HCT116 (cell line): Measurements from ENCODE around the gene USP32. TPM values are rescaled to one million over a fixed set of nuclear protein-coding genes. Genes with fewer than 3 reads are reported as not detected.
"Not testable (repeated sequence)": the region's sequence is repeated elsewhere in the genome, so short reads cannot be mapped to it uniquely, and the experiment has no call there.

ENCODE experiments used
- ATAC-seq: fragments of 200-7000 bp; cut with Tn5 transposase; 2 replicates; pipeline ENCODE4 v1.9.1; 2020; ENCODE audit warnings: mild to moderate bottlenecking, moderate library complexity
- BruUV-seq: library from RNA; stranded (reverse); fragments of 400-500 nt; replicated peaks from 2 replicates; lab custom pipeline; 2021; lab: Mats Ljungman, UMichigan
- CTCF ChIA-PET: fragments of 300-600 bp; sonication (Branson Sonifier 250); formaldehyde crosslinking; loops from one replicate; lab custom pipeline; 2021; ENCODE audit warnings: antibody characterized with exemption; lab: Charles Lee
- POLR2A ChIA-PET: fragments of 300-600, 350-600 bp; sonication (Branson Sonifier 250); formaldehyde crosslinking; loops from one replicate; lab custom pipeline; 2021; ENCODE audit warnings: antibody characterized with exemption; lab: Charles Lee
- RAD21 ChIA-PET, 2 experiments: fragments of 300-600 bp; sonication (Branson Sonifier 250); formaldehyde crosslinking; loops; one replicate each; lab custom pipeline; 2023; ENCODE audit warnings: low total read pairs in 2 of 2; ENCODE audit not compliant: uncharacterized antibody in 2 of 2, unreplicated experiment in 2 of 2, low non-redundant PET in 1 of 2; lab: Charles Lee
- DNase-seq: peaks from one replicate; pipeline ENCODE4 v3.0.0-alpha.2; 2010; ENCODE audit warnings: low read depth, low spot score
- H2AFZ ChIP-seq: fragments of 200-600 bp; shearing (Covaris generic), sonication (generic); 2 replicates; pipeline ENCODE4 v1.6.1; 2017; ENCODE audit warnings: low read depth, mixed run types, mixed read lengths, antibody characterized with exemption, low read length; ENCODE audit not compliant: poor library complexity, severe bottlenecking
- H3K27ac ChIP-seq: 2 replicates; pipeline ENCODE4 v1.5.1; 2012; ENCODE audit warnings: low read depth, low read length
- H3K27me3 ChIP-seq: fragments of 200-600 bp; sonication (generic); 2 replicates; pipeline ENCODE4 v1.6.1; 2016; ENCODE audit warnings: mixed run types, low read length, mixed read lengths; ENCODE audit not compliant: insufficient read depth
- H3K36me3 ChIP-seq, 2 experiments: fragments of 200-500 bp in 1 of 2; fragments of 200-600 bp in 1 of 2; sonication (Bioruptor generic) in 1 of 2; sonication (generic) in 1 of 2; 2 replicates each; pipeline versions ENCODE4 v1.5.1 to v1.6.1; 2014 to 2016; ENCODE audit warnings: low read length in 2 of 2, inconsistent platforms in 1 of 2, mixed read lengths in 1 of 2, mixed run types in 1 of 2; ENCODE audit not compliant: insufficient read depth in 2 of 2, control insufficient read depth in 1 of 2
- H3K4me1 ChIP-seq, 2 experiments: fragments of 200-600 bp in 1 of 2; sonication (generic) in 1 of 2; 2 replicates each; pipeline versions ENCODE4 v1.5.1 to v1.6.1; 2012 to 2017; ENCODE audit warnings: low read length in 2 of 2, inconsistent platforms in 1 of 2, mild to moderate bottlenecking in 1 of 2, mixed read lengths in 1 of 2, mixed run types in 1 of 2, moderate library complexity in 1 of 2; ENCODE audit not compliant: insufficient read depth in 2 of 2, control insufficient read depth in 1 of 2
- H3K4me2 ChIP-seq: fragments of 200-600 bp; sonication (generic); 2 replicates; pipeline ENCODE4 v1.6.1; 2017; ENCODE audit warnings: mixed run types, low read length, mixed read lengths
- H3K4me3 ChIP-seq, 2 experiments: fragments of 200-600 bp in 1 of 2; sonication (generic) in 1 of 2; replicated peaks in 1 of 2; 2 replicates each; pipeline ENCODE4 v1.5.1; 2011 to 2016; ENCODE audit warnings: low read length in 2 of 2, control low read depth in 1 of 2, low read depth in 1 of 2, mild to moderate bottlenecking in 1 of 2, mixed read lengths in 1 of 2, mixed run types in 1 of 2
- H3K79me2 ChIP-seq: fragments of 200-600 bp; sonication (generic); 2 replicates; pipeline ENCODE4 v1.6.1; 2017; ENCODE audit warnings: mild to moderate bottlenecking, mixed run types, low read length, moderate library complexity, mixed read lengths; ENCODE audit not compliant: insufficient read depth
- H3K9ac ChIP-seq: fragments of 200-600 bp; sonication (generic); 2 replicates; pipeline ENCODE4 v1.6.1; 2016; ENCODE audit warnings: low read length, mixed read lengths
- H3K9me2 ChIP-seq: fragments of 200-600 bp; sonication (generic), shearing (Covaris generic); 2 replicates; pipeline ENCODE4 v1.6.1; 2017; ENCODE audit warnings: mixed run types, mild to moderate bottlenecking, moderate library complexity; ENCODE audit not compliant: insufficient read depth
- H3K9me3 ChIP-seq, 2 experiments: fragments of 200-500 bp in 1 of 2; fragments of 200-600 bp in 1 of 2; sonication (Bioruptor generic) in 1 of 2; sonication (generic) in 1 of 2; 2 replicates each; pipeline ENCODE4 v1.6.1; 2014 to 2017; ENCODE audit warnings: low read length in 2 of 2, mixed read lengths in 2 of 2, inconsistent platforms in 1 of 2, low read depth in 1 of 2, mild to moderate bottlenecking in 1 of 2, mixed run types in 1 of 2, moderate library complexity in 1 of 2; ENCODE audit not compliant: control insufficient read depth in 1 of 2, insufficient read depth in 1 of 2
- H4K20me1 ChIP-seq: fragments of 200-600 bp; sonication (generic), shearing (Covaris generic); 2 replicates; pipeline ENCODE4 v1.6.1; 2017; ENCODE audit warnings: mixed run types, mild to moderate bottlenecking, moderate library complexity; ENCODE audit not compliant: insufficient read depth
- CBX3 ChIP-seq: IDR thresholded peaks from 2 replicates; pipeline ENCODE4 v1.6.1; 2012; ENCODE audit warnings: low read depth
- ELF1 ChIP-seq: IDR thresholded peaks from 2 replicates; pipeline ENCODE4 v1.6.1; 2012; ENCODE audit warnings: low read depth, borderline replicate concordance
- EZH2 ChIP-seq: fragments of 200-600 bp; sonication (generic); IDR thresholded peaks from 2 replicates; pipeline ENCODE4 v1.6.1; 2017; ENCODE audit warnings: antibody characterized with exemption, mixed run types
- EZH2phosphoT487 ChIP-seq: fragments of 200-600 bp; IDR thresholded peaks from 2 replicates; pipeline ENCODE4 v1.6.1; 2018; ENCODE audit warnings: antibody characterized with exemption, borderline replicate concordance
- JUND ChIP-seq: IDR thresholded peaks from 2 replicates; pipeline ENCODE4 v1.6.1; 2012
- POLR2AphosphoS5 ChIP-seq: IDR thresholded peaks from 2 replicates; pipeline ENCODE4 v1.6.1; 2011; ENCODE audit warnings: mild to moderate bottlenecking, low read depth, low read length, moderate library complexity
- RAD21 ChIP-seq: IDR thresholded peaks from 2 replicates; pipeline ENCODE4 v1.6.1; 2012; ENCODE audit warnings: low read depth, mild to moderate bottlenecking
- SIN3A ChIP-seq: IDR thresholded peaks from 2 replicates; pipeline ENCODE4 v1.6.1; 2012; ENCODE audit warnings: low read depth
- SP1 ChIP-seq: IDR thresholded peaks from 2 replicates; pipeline ENCODE4 v1.6.1; 2012; ENCODE audit warnings: low read depth
- TCF7L2 ChIP-seq: IDR thresholded peaks from 2 replicates; pipeline ENCODE4 v1.7.0; 2011; ENCODE audit warnings: borderline replicate concordance, inconsistent platforms; ENCODE audit not compliant: insufficient read depth, insufficient read length; ENCODE audit errors: extremely low read depth
- ZFX ChIP-seq: fragments of 450-650 bp; IDR thresholded peaks from 2 replicates; pipeline ENCODE4 v1.6.1; 2017
- ZNF274 ChIP-seq: fragments of 200-500 bp; sonication (Bioruptor generic); IDR thresholded peaks from 2 replicates; pipeline ENCODE4 v1.6.1; 2014; ENCODE audit warnings: mild to moderate bottlenecking, low read depth, low read length, inconsistent platforms
- intact Hi-C: fragments of 100-400 bp; cut with micrococcal nuclease; formaldehyde crosslinking; loops from 2 replicates; pipeline ENCODE4 v1.10.0; 2022
- total RNA-seq: library from RNA; stranded (reverse); gene quantifications from one replicate; pipeline ENCODE4 v1.2.1, GENCODE V29; 2021; ENCODE audit not compliant: unreplicated experiment
- TF ChIP-seq, protein P1 (sequence below): IDR thresholded peaks from 2 replicates; pipeline ENCODE4 v1.6.1; 2012; ENCODE audit warnings: low read depth
- TF ChIP-seq, protein P2 (sequence below): IDR thresholded peaks from 2 replicates; pipeline ENCODE4 v1.6.1; 2012
- TF ChIP-seq, protein P3 (sequence below): IDR thresholded peaks from 2 replicates; pipeline ENCODE4 v1.6.1; 2011; ENCODE audit warnings: mild to moderate bottlenecking, low read length, moderate library complexity; ENCODE audit not compliant: insufficient replicate concordance; ENCODE audit errors: extremely low read depth
- TF ChIP-seq, protein P4 (sequence below): IDR thresholded peaks from 2 replicates; pipeline ENCODE4 v1.6.1; 2012

Gene USP32
- total RNA-seq, 1 experiment from 2014 or later: 67.0 TPM

DNA sequence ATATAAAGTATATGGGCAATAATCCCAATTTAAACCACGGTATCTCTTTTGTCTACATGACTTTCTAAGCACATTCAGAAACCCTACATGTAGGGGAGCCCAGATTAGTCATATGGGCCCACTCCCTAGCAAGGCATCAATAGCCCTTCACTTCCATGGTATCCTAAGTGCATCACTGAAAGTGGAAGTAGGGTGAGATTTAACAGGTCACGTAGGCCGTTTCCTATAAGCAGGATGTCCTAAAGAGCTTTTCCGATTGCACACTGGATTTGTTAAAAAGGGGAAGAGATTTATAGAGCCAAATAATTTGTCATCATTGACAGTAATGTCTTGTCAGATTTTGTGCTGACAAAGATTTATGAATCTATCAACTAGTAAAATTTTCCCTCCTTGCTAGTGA lies 203.2 kb downstream of the USP32 start:
- Histone ChIP-seq H3K27me3 (no peaks in the 10 kb centered on the region), H2AFZ (no peak overlapping the region), H3K9me3 (no peaks in the 10 kb centered on the region), H3K4me1 (no peaks in the 10 kb centered on the region), H3K4me3 (no peak overlapping the region), H3K27ac (no peak overlapping the region), H3K9ac (no peak overlapping the region), H3K4me2 (no peak overlapping the region), H4K20me1 (no peaks in the 10 kb centered on the region), H3K9me2 (no peaks in the 10 kb centered on the region), H3K36me3 (peaks cover 4 to 21% of the 10 kb centered on the region in 2 experiments; a peak in 2 of 4 replicates), H3K79me2 (no peaks in the 10 kb centered on the region)
- TF ChIP-seq SIN3A (no peak), CBX3 (no peak), RAD21 (no peak), POLR2AphosphoS5 (no peak), ZFX (no peak), EZH2phosphoT487 (no peak), JUND (no peak), ZNF274 (no peak), SP1 (no peak), TCF7L2 (no peak), EZH2 (no peak), ELF1 (no peak)
- TF ChIP-seq, protein P1, sequence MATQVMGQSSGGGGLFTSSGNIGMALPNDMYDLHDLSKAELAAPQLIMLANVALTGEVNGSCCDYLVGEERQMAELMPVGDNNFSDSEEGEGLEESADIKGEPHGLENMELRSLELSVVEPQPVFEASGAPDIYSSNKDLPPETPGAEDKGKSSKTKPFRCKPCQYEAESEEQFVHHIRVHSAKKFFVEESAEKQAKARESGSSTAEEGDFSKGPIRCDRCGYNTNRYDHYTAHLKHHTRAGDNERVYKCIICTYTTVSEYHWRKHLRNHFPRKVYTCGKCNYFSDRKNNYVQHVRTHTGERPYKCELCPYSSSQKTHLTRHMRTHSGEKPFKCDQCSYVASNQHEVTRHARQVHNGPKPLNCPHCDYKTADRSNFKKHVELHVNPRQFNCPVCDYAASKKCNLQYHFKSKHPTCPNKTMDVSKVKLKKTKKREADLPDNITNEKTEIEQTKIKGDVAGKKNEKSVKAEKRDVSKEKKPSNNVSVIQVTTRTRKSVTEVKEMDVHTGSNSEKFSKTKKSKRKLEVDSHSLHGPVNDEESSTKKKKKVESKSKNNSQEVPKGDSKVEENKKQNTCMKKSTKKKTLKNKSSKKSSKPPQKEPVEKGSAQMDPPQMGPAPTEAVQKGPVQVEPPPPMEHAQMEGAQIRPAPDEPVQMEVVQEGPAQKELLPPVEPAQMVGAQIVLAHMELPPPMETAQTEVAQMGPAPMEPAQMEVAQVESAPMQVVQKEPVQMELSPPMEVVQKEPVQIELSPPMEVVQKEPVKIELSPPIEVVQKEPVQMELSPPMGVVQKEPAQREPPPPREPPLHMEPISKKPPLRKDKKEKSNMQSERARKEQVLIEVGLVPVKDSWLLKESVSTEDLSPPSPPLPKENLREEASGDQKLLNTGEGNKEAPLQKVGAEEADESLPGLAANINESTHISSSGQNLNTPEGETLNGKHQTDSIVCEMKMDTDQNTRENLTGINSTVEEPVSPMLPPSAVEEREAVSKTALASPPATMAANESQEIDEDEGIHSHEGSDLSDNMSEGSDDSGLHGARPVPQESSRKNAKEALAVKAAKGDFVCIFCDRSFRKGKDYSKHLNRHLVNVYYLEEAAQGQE: no peak
- TF ChIP-seq, protein P2, sequence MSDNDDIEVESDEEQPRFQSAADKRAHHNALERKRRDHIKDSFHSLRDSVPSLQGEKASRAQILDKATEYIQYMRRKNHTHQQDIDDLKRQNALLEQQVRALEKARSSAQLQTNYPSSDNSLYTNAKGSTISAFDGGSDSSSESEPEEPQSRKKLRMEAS: no peak
- TF ChIP-seq, protein P3, sequence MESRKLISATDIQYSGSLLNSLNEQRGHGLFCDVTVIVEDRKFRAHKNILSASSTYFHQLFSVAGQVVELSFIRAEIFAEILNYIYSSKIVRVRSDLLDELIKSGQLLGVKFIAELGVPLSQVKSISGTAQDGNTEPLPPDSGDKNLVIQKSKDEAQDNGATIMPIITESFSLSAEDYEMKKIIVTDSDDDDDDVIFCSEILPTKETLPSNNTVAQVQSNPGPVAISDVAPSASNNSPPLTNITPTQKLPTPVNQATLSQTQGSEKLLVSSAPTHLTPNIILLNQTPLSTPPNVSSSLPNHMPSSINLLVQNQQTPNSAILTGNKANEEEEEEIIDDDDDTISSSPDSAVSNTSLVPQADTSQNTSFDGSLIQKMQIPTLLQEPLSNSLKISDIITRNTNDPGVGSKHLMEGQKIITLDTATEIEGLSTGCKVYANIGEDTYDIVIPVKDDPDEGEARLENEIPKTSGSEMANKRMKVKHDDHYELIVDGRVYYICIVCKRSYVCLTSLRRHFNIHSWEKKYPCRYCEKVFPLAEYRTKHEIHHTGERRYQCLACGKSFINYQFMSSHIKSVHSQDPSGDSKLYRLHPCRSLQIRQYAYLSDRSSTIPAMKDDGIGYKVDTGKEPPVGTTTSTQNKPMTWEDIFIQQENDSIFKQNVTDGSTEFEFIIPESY: no peak
- TF ChIP-seq, protein P4, sequence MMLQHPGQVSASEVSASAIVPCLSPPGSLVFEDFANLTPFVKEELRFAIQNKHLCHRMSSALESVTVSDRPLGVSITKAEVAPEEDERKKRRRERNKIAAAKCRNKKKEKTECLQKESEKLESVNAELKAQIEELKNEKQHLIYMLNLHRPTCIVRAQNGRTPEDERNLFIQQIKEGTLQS: no peak
- no peak for ATAC-seq
- no peak for DNase-seq
- ChIA-PET RAD21 (no interaction called here), POLR2A (no interaction called here), CTCF (no interaction called here)
- intact Hi-C loops: no loop called here
- BruUV-seq: no TSS peak

DNA sequence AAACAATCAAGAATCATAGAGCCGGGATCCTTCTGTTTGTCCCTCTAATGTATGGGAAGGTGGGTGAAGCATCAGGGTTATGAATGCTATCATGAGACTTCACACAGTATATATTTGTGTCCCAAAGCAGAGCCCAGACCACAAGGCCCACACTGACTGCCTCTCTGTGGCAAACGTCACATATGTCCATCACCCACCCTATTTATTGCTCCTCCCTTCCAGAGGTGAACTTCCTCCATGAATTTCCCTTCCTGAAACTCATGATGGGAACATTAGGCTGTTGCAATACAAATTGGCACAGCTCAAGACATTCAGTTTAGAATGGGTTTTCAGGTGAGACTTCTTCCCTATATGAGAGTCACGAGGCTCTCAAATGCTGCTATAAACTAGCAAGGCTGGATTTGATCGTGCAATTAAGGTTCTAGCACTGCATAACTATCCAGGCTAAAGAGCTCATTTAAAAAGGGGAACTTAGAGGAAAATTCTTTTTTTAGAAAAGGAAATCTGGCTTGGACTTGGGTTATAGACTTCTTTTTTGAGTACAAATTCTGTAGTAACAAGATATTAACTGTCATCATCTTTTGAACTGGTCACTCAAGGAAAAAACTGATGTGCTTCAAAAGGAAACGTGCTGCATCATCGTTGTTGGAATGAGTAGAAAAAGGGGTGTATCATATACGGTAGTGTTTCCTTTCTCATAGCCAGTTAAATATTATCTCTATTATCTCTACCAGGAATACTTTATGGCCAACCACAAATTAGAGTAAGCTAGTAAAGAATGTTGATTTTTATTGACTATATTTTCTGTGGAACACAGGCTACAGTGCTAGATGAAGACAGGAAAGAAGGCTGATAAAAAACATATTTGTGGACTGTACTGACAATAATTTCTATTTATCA lies 204.8 kb downstream of the USP32 start:
- H3K4me2 ChIP-seq, H3K4me3 ChIP-seq, H3K9me2 ChIP-seq, H2AFZ ChIP-seq, POLR2A ChIA-PET, H3K27me3 ChIP-seq, H3K4me1 ChIP-seq, BruUV-seq, H3K27ac ChIP-seq, intact Hi-C loops, H3K79me2 ChIP-seq, H3K9ac ChIP-seq, ATAC-seq, DNase-seq, RAD21 ChIA-PET, H4K20me1 ChIP-seq, CTCF ChIA-PET, H3K9me3 ChIP-seq: not testable (repeated sequence)
- H3K36me3 ChIP-seq: peaks cover 9 to 20% of the 10 kb centered on the region in 2 experiments; a peak in 3 of 4 replicates
